GM18517 (cell line): ENCODE measurements around the gene TSPY9.
"Not testable (repeated sequence)": the region's sequence is repeated elsewhere in the genome, so short reads cannot be mapped to it uniquely, and the experiment has no call there.

Source experiments
- ATAC-seq: cut with Tn5 transposase; IDR thresholded peaks from one replicate; pipeline ENCODE4 v1.9.1; 2021; ENCODE audit warnings: mild to moderate bottlenecking, moderate library complexity; ENCODE audit not compliant: unreplicated experiment

Gene TSPY9, protein sequence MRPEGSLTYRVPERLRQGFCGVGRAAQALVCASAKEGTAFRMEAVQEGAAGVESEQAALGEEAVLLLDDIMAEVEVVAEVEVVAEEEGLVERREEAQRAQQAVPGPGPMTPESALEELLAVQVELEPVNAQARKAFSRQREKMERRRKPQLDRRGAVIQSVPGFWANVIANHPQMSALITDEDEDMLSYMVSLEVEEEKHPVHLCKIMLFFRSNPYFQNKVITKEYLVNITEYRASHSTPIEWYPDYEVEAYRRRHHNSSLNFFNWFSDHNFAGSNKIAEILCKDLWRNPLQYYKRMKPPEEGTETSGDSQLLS

DNA sequence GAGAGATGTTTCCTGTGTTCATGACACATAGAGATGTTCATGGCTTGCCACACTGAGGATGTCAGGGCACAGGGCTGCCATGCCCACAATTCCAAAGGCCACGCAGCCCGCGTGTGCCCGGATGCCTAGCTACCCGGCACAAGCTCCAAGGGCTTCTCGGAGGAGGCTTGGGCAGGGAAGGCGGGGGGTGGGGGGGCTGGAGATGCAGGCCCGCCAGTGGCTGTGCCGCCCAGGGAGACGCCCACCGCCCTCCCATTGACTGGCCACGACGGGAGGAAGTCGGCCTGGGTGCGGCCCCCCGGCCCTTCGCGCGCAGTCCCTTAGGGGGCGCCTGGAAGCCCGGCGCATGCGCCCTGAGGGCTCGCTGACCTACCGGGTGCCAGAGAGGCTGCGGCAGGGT is at the start of gene TSPY9:
TSPY9 (plus strand) TSS at position 301 of the 400 bp plus-strand sequence; CDS start at position 347, 46 bp downstream.
- ATAC-seq = not testable (repeated sequence)

DNA sequence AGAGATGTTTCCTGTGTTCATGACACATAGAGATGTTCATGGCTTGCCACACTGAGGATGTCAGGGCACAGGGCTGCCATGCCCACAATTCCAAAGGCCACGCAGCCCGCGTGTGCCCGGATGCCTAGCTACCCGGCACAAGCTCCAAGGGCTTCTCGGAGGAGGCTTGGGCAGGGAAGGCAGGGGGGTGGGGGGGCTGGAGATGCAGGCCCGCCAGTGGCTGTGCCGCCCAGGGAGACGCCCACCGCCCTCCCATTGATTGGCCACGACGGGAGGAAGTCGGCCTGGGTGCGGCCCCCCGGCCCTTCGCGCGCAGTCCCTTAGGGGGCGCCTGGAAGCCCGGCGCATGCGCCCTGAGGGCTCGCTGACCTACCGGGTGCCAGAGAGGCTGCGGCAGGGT is 20.4 kb upstream of the TSPY9 start, which contains the start of gene TSPY1:
TSPY1 (plus strand) TSS at position 301 of the 400 bp plus-strand sequence; CDS start at position 347, 46 bp downstream.
- not testable (repeated sequence) for ATAC-seq

- not testable (repeated sequence) for ATAC-seq
Measured at GRCh38 chrY:9504396-9504795, 17.3 kb downstream of the TSPY9 start.

DNA sequence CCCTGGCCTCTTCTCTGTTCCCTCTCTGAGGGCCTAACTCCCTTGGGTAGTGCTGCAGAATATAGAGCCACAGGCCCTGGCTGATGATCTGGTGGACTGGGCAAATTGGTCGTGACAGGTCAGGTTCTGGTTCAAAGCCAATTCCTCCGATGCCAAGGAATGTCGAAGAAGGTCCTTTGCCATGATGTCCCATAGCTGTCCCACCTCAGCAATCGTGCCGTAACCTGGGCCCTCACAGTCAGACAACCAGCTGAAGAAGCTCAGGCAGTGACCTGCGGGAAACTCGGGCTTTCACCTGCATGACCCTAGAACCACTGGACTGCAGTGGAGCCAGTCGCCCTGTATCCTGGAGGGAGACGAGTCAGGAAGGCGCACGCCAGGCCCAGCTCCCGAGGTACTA is 29.2 kb downstream of the TSPY9 start:
- ATAC-seq = not testable (repeated sequence)

GRCh38 chrY:9527580-9527979 is 40.5 kb downstream of the TSPY9 start, which contains the start of gene TSPY10:
Gene TSPY10, plus strand, starts transcription at chrY:9527880. Its CDS starts 46 bp downstream, at chrY:9527926.
- not testable (repeated sequence) for ATAC-seq
